Keratinocyte (primary cell): Measurements from ENCODE around the gene ADAM33. TPM values are rescaled to one million over a fixed set of nuclear protein-coding genes. Genes with fewer than 3 reads are reported as not detected.

Source experiments
- DNase-seq: peaks from one replicate; pipeline ENCODE4 v3.0.0-alpha.2; 2011; ENCODE audit warnings: low read depth, missing footprints, low spot score
- FAIRE-seq: peaks from 2 replicates; lab custom pipeline; 2011; peaks lifted over from hg19 to GRCh38; lab: Jason Lieb, UNC
- H2AFZ ChIP-seq: 2 replicates; pipeline ENCODE4 v1.6.0; 2012; ENCODE audit warnings: low read length, control low read depth, inconsistent platforms; ENCODE audit not compliant: control insufficient read depth
- H3K27ac ChIP-seq: 2 replicates; pipeline ENCODE4 v1.5.1; 2011; ENCODE audit warnings: low read length; ENCODE audit not compliant: control insufficient read depth, insufficient read depth
- H3K27me3 ChIP-seq: 3 replicates; pipeline ENCODE4 v1.6.0; 2011; ENCODE audit warnings: low read length; ENCODE audit not compliant: control insufficient read depth, insufficient read depth; ENCODE audit errors: extremely low read depth
- H3K36me3 ChIP-seq, 2 experiments: 2 replicates in 1 of 2; 3 replicates in 1 of 2; pipeline ENCODE4 v1.5.1; 2011; ENCODE audit warnings: low read length in 2 of 2, mild to moderate bottlenecking in 1 of 2; ENCODE audit not compliant: control insufficient read depth in 2 of 2, insufficient read depth in 2 of 2; ENCODE audit errors: extremely low read depth in 1 of 2
- H3K4me1 ChIP-seq: 3 replicates; pipeline ENCODE4 v1.5.1; 2011; ENCODE audit warnings: low read length; ENCODE audit not compliant: control insufficient read depth, insufficient read depth; ENCODE audit errors: extremely low read depth
- H3K4me2 ChIP-seq: 3 replicates; pipeline ENCODE4 v1.6.0; 2011; ENCODE audit warnings: low read depth, low read length; ENCODE audit not compliant: control insufficient read depth, insufficient read depth; ENCODE audit errors: extremely low read depth
- H3K4me3 ChIP-seq, 3 experiments: fragments of 200-600 bp in 1 of 3; sonication (generic) in 1 of 3; 2 replicates in 2 of 3; 3 replicates in 1 of 3; pipeline ENCODE4 v1.5.1; 2011 to 2016; ENCODE audit warnings: low read length in 3 of 3, mild to moderate bottlenecking in 3 of 3, control low read depth in 2 of 3, inconsistent platforms in 1 of 3, low read depth in 1 of 3, mixed read lengths in 1 of 3, mixed run types in 1 of 3, moderate library complexity in 1 of 3; ENCODE audit not compliant: control insufficient read depth in 2 of 3, insufficient read depth in 2 of 3; ENCODE audit errors: extremely low read depth in 1 of 3
- H3K79me2 ChIP-seq: 2 replicates; pipeline ENCODE4 v1.6.0; 2012; ENCODE audit warnings: low read length; ENCODE audit not compliant: control insufficient read depth, insufficient read depth
- H3K9ac ChIP-seq: 3 replicates; pipeline ENCODE4 v1.6.0; 2011; ENCODE audit warnings: low read length; ENCODE audit not compliant: control insufficient read depth, insufficient read depth; ENCODE audit errors: extremely low read depth
- H3K9me1 ChIP-seq: 3 replicates; pipeline ENCODE4 v1.6.0; 2011; ENCODE audit warnings: low read length; ENCODE audit not compliant: control insufficient read depth, insufficient read depth; ENCODE audit errors: extremely low read depth
- H3K9me3 ChIP-seq: 2 replicates; pipeline ENCODE4 v1.5.1; 2012; ENCODE audit warnings: low read depth, low read length; ENCODE audit not compliant: control insufficient read depth
- H4K20me1 ChIP-seq: 3 replicates; pipeline ENCODE4 v1.6.0; 2011; ENCODE audit warnings: low read length; ENCODE audit not compliant: control insufficient read depth, insufficient read depth; ENCODE audit errors: extremely low read depth
- CTCF ChIP-seq, 3 experiments: IDR thresholded peaks in 1 of 3; conservative IDR thresholded peaks in 1 of 3; optimal IDR thresholded peaks in 1 of 3; 2 replicates in 2 of 3; 3 replicates in 1 of 3; pipeline versions ENCODE3 to v1.5.1; 2011; ENCODE audit warnings: low read length in 3 of 3, mild to moderate bottlenecking in 3 of 3, moderate library complexity in 2 of 3, control low read depth in 1 of 3, inconsistent platforms in 1 of 3; ENCODE audit not compliant: insufficient read depth in 2 of 3; ENCODE audit errors: extremely low read depth in 1 of 3
- EZH2 ChIP-seq: IDR thresholded peaks from one replicate; pipeline ENCODE4 v1.6.1; 2012; ENCODE audit warnings: inconsistent platforms, mild to moderate bottlenecking, low read length, moderate library complexity
- dilution Hi-C: fragments of 300-500 bp; cut with MboI; formaldehyde crosslinking; loops from one replicate; pipeline ENCODE4 v1.7.0; 2020; ENCODE audit warnings: low sequenced_read_pairs; ENCODE audit not compliant: extremely low pct_ligation_motif_present
- polyA plus RNA-seq, 5 experiments: library from polyadenylated mRNA; depleted of rRNA in 3 of 5; stranded (reverse) in 3 of 5; stranded (forward) in 1 of 5; unstranded in 1 of 5; fragments of >200 nt; gene quantifications; 1 replicate in 1 of 5; 2 replicates in 3 of 5; 3 replicates in 1 of 5; pipeline versions ENCODE4 v1.2.1 to v1.2.3, GENCODE V29; 2011 to 2012; ENCODE audit warnings: missing spikeins in 2 of 5, low read depth in 1 of 5, low replicate concordance in 1 of 5

ADAM33 gene
- polyA plus RNA-seq, 1 donor (not counting 4 experiments of a cell fraction or from before 2014, with no cell fraction given): not detected

DNA sequence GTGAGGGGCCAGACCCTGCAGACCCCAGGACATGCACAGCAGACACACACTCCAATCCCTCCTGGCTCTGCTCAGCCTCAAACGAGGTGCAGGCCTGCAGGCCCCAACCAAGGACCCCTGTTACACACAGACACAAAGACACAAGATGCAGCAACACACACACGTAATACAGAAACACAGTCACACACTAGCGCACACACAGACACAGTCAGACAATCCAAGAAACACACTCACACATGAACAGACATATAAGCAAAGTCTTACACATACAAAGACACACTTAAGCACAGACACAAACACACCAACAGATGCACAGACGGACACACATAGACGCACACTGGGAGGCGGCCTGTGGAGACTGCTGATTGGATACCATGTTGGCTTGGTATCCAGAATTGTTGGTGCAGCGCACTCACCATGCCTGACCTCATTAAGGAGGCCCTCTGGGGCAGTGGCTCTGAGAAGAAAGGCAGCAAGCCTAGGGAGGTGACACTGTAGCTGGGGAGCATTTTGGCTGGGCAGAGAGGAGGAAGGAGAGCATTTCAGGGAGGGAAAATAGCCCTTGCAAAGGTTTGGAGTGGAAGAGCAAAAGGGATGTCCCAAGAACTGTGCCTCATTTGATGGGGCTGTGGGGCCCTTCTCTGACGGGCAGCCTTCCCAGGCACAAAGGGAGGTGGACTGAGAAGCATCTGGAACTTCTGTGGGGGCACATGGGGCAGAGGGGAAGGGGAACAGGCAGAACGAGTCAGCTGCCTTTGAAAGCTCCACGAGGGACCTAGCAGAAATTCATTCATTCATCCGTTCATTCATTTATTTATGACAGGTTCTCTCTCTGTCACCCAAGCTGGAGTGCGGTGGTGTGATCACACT is 49.2 kb upstream of the ADAM33 start:
- FAIRE-seq: no peak
- H3K79me2 ChIP-seq: no peaks in the 10 kb centered on the region
- dilution Hi-C loops: no loop called here
- H3K9me3 ChIP-seq: no peaks in the 10 kb centered on the region
- no peak for DNase-seq
- H2AFZ ChIP-seq: no peak overlapping the region
- no peaks in the 10 kb centered on the region for H4K20me1 ChIP-seq
- no peak overlapping the region for H3K27ac ChIP-seq
- H3K9me1 ChIP-seq: no peaks in the 10 kb centered on the region
- TF ChIP-seq EZH2: no peak
- TF ChIP-seq CTCF (optimal IDR thresholded peaks at IDR 0.05 in 1 of 3, IDR thresholded peaks at IDR 0.05 in 1 of 3, conservative IDR thresholded peaks at IDR 0.05 in 1 of 3; ENCODE audit: extremely low read depth in 1 of 3, insufficient read depth in 2 of 3, low read length in 3 of 3): no peak
- H3K4me1 ChIP-seq: peaks cover 21% of the 10 kb centered on the region
- H3K36me3 ChIP-seq: no peaks in the 10 kb centered on the region
- H3K9ac ChIP-seq: no peak overlapping the region
- H3K4me2 ChIP-seq: no peak overlapping the region
- H3K27me3 ChIP-seq: peaks cover 14% of the 10 kb centered on the region
- no peak overlapping the region for H3K4me3 ChIP-seq

- H3K4me2 ChIP-seq: no peak overlapping the region
- no peak overlapping the region for H3K4me3 ChIP-seq
- H3K36me3 ChIP-seq: no peaks in the 10 kb centered on the region
- peaks cover 14% of the 10 kb centered on the region for H3K27me3 ChIP-seq
- H2AFZ ChIP-seq: no peak overlapping the region
- no peaks in the 10 kb centered on the region for H3K79me2 ChIP-seq
- dilution Hi-C loops: no loop called here
- TF ChIP-seq CTCF (optimal IDR thresholded peaks at IDR 0.05 in 1 of 3, IDR thresholded peaks at IDR 0.05 in 1 of 3, conservative IDR thresholded peaks at IDR 0.05 in 1 of 3; ENCODE audit: extremely low read depth in 1 of 3, insufficient read depth in 2 of 3, low read length in 3 of 3) (no peak), EZH2 (no peak)
- H3K9me3 ChIP-seq: no peaks in the 10 kb centered on the region
- no peak overlapping the region for H3K27ac ChIP-seq
- FAIRE-seq: no peak
- no peaks in the 10 kb centered on the region for H3K9me1 ChIP-seq
- no peak for DNase-seq
- no peak overlapping the region for H3K9ac ChIP-seq
- H3K4me1 ChIP-seq: peaks cover 21% of the 10 kb centered on the region
- H4K20me1 ChIP-seq: no peaks in the 10 kb centered on the region
These were observed 48.2 kb upstream of the ADAM33 start for GRCh38 chr20:3729811-3730540.
